GM12873 (cell line): ENCODE results near the gene SBK3.

ENCODE experiments used
- TF ChIP-seq, protein P1 (sequence below): IDR thresholded peaks from 2 replicates; pipeline ENCODE4 v1.5.1; 2012; ENCODE audit warnings: low read depth, mild to moderate bottlenecking, moderate library complexity, low read length, control low read depth; ENCODE audit not compliant: insufficient read depth; ENCODE audit errors: missing control alignments

The SBK3 gene

DNA sequence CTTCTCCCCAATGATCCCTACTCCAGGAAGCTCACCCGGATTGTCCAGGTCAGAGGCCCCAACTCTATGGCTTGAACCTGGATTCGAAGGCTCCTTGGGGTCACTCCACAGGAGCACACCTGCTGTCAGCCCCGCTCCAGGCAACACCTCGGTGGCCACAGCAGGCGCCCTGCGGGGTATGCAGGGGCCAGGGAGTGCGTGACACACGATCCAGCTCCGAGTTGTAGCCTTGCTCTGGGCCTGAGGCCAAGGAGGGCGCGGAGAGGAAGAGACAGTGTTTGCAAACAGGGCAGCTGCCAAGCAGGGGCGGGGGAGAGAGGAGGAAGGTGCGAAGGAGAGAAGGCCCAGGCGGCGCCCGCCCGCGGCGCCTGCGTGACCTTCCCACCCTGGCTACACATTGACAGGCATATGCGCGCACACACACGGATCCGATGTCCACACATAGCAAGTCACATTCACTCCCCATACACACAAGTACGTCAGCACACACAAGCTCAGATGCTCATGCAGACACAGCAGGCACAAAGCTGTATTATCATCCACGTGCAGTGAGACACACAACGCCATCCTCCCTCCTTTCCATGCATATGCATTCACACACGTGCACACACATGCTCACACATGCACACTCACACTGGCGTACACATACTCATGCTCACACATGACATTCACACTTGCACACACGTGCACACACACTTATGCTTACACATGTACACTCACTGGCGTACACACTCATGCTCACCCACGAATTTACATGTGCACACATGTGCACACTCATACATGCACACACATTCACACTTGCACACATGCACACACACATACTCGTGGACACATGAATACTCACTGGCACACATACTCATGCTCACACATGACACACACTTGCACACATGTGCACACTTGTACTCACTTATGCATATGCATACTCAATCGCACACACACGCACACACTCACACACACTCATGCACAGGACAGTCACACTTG lies 18.8 kb downstream of the SBK3 start:
- TF ChIP-seq, protein P1, sequence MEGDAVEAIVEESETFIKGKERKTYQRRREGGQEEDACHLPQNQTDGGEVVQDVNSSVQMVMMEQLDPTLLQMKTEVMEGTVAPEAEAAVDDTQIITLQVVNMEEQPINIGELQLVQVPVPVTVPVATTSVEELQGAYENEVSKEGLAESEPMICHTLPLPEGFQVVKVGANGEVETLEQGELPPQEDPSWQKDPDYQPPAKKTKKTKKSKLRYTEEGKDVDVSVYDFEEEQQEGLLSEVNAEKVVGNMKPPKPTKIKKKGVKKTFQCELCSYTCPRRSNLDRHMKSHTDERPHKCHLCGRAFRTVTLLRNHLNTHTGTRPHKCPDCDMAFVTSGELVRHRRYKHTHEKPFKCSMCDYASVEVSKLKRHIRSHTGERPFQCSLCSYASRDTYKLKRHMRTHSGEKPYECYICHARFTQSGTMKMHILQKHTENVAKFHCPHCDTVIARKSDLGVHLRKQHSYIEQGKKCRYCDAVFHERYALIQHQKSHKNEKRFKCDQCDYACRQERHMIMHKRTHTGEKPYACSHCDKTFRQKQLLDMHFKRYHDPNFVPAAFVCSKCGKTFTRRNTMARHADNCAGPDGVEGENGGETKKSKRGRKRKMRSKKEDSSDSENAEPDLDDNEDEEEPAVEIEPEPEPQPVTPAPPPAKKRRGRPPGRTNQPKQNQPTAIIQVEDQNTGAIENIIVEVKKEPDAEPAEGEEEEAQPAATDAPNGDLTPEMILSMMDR: no peak

DNA sequence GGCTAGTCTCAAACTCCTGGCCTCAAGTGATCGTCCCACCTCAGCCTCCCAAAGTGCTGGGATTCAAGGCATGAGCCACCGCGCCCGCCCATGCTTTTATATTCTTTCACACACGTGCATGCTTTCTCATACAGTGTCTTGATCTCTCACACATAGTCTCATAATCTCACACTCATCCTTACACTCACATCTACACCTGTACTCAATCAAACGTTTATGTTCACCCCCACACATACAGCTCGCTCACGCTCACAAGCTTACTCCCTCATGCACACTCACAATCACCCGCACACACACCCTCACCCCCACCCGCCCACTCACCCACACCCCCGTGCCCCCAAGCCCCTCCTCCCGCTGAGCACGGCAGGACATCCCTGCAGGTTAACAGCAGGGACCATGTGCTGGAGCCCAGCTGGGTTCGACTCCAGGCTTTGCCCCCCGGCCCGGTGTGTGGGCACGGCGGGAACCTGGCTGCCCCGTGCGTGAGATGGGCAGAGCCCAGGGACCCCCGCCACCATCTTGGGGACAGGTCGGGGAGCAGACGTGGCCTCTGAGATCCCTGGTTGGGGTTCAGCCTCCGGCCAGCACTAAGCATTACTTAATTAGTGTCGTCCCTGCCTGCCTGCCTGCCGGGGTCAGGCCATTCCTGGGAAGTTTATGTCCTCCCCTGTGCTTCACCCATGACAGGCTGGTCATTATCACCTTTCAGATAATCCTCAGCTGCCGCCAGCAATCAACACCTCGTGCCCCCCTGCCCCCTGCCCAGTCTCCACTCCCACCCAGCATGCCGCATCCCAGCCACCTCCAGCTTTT lies 19.8 kb downstream of the SBK3 start:
- TF ChIP-seq, protein P1: no peak

DNA sequence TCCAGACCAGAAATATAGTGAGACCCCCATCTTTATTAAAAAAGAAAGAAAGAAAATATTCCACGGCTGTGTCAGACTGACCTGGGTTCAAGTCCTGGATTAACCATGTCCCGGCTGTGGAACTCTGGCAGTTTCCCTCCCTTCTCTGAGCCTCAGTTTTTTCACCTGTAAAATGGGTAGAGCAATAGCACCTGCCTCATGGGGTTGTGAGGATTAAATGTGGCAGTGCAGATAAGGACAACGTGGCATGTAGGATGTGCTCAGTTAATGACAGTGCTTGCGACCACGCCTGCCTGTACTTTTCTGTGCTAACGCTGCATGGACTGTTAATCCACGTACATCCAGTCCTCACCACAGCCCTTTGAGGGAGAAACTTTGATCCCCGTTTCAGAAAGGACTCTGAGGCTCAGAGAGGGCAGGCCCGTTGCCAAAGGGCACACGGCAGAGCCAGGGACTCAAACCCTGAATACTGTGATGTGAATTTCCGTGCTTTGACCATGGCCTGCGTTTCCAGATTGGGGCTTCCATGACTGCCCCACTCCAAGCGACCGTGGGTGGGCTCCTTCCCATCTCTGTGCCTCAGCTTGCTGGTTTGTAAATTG lies 24.6 kb downstream of the SBK3 start:
- TF ChIP-seq, protein P1: no peak

DNA sequence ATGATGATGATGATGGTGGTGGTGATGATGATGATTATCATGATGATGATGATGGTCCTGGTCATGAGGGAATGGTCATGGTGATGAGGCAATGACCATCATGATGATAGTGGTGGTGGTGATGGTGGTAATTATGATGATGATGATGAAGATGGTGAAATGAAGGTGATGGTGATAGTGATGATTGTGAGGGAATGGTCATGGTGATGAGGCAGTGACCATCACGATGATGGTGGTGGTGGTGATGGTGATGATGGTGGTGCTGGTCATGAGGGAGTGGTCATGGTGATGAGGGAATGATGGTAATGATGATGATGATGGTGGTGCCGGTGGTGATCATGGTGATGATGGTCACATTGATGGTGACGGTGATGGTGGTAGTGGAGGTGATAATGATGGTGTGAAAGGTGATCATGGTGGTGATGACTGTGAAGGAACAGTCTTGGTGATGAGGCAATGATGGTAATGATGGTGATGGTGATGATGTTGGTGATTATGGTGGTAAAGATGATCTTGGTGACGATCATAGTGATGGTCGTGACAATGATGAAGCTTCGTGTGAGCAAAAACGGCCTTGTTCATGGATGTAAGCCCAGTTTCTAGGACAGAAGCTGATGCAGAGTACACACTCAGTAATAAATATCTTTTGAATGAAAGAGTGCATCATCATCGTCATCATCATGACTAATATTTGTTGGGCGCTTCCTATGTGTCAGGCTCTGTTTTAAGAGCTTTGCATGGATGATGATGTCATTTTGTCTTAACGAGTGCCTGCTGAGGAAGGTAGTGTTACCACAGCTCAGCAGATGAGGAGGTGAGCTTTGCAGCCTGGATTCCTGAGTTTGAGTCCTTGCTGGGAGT lies 25.7 kb downstream of the SBK3 start:
- TF ChIP-seq, protein P1: no peak

DNA sequence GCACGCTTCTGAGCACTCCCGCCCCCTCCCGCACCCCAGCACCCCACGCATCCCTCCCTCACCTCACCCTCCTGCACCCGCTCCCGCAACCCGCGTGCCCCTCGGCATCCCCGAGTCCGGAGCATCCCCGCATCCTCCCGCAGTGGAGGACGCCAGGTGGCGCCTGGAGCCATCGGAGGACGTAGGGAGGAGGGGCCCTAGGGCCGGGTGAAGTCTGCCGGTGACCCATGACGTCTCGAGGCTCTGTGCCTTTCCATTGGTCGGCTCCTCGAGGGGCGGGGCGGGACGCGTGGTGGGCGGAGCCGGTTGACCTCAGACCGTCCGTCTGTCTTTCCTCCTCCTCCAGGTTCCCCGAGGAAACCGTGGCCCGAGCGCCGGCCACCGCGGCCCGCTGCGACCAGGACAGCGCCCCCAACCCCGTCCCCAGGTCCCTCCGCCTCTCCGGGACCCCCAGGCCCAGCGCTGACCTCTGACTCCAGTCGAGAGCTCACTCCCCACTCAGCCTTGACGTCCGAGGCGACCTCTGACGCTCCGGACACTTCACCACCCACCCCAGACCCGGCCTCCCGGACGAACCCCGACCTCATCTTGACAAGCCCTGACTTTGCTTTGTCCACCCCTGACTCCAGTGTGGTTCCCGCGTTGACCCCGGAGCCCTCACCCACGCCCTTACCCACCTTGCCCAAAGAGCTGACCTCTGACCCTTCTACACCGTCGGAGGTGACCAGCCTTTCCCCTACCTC lies 28.3 kb downstream of the SBK3 start:
- TF ChIP-seq, protein P1: peak; percentile 88

DNA sequence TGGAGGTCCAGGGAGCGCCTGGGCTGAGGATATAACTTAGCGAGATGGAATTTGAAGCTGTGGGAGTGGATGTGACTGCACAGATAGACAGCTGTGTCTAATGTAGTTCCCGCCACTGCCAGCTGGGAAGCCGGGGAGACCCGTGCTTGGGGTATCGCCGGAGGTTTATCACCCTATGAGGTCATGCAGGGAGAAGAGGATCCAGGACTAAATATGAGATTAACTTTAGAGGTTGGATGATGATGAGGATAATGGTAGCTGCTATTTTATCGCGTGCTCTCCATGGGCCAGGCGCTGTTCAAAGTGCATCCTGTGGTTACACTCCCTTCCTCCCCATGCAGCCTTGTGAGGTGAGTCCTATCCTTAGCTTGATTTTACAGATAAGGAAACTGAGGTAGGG lies 37.2 kb downstream of the SBK3 start:
- TF ChIP-seq, protein P1: no peak
